Activated CD8-positive, alpha-beta T cell treated with anti-CD3 and anti-CD28 coated beads for 36 hours (primary cell): ENCODE measurements around the gene SMIM27. TPM values are rescaled to one million over a fixed set of nuclear protein-coding genes. Genes with fewer than 3 reads are reported as not detected.
"Not testable (repeated sequence)": the region's sequence is repeated elsewhere in the genome, so short reads cannot be mapped to it uniquely, and the experiment has no call there.

Experiments
- ATAC-seq: fragments of 200-7000 bp; cut with Tn5 transposase; one replicate; pipeline ENCODE4 v1.10.0; 2021; ENCODE audit warnings: mild to moderate bottlenecking, moderate library complexity
- CTCF ChIA-PET: fragments of 350-600 bp; sonication (Branson Sonifier 250); formaldehyde crosslinking; loops from one replicate; lab custom pipeline; 2021; ENCODE audit warnings: antibody characterized with exemption; lab: Charles Lee
- POLR2A ChIA-PET: fragments of 350-600 bp; sonication (Branson Sonifier 250); formaldehyde crosslinking; loops from one replicate; lab custom pipeline; 2021; ENCODE audit warnings: antibody characterized with exemption; lab: Charles Lee
- DNase-seq: peaks from one replicate; pipeline ENCODE4 v3.0.0-alpha.2; 2020
- H3K27ac Mint-ChIP-seq: one replicate; pipeline ENCODE4 v1.8.0; 2021; ENCODE audit warnings: mild to moderate bottlenecking, mixed read lengths
- H3K27me3 Mint-ChIP-seq: one replicate; pipeline ENCODE4 v1.8.0; 2021; ENCODE audit warnings: mixed read lengths
- H3K36me3 Mint-ChIP-seq: one replicate; pipeline ENCODE4 v1.8.0; 2021; ENCODE audit warnings: low read depth, mixed read lengths
- H3K4me1 Mint-ChIP-seq: one replicate; pipeline ENCODE4 v1.8.0; 2021; ENCODE audit warnings: low read depth, mixed read lengths
- H3K4me3 Mint-ChIP-seq: one replicate; pipeline ENCODE4 v1.8.0; 2021; ENCODE audit warnings: mild to moderate bottlenecking, moderate library complexity, mixed read lengths
- H3K9me3 Mint-ChIP-seq: one replicate; pipeline ENCODE4 v1.8.0; 2021; ENCODE audit warnings: mixed read lengths
- intact Hi-C: fragments of 100-400 bp; cut with micrococcal nuclease; formaldehyde crosslinking; loops from one replicate; pipeline ENCODE4 v1.10.0; 2022
- total RNA-seq, 2 experiments: library from RNA; stranded (reverse); gene quantifications; one replicate each; pipeline ENCODE4 v1.2.3, GENCODE V29; 2021
- TF ChIP-seq, protein P1 (sequence below): fragments of 200-600 bp; IDR thresholded peaks from one replicate; pipeline ENCODE4 v1.8.0; 2022; ENCODE audit warnings: antibody characterized with exemption, mild to moderate bottlenecking

SMIM27 gene
- total RNA-seq, 2 experiments from 2014 or later, result 28.0 to 30.9 TPM

GRCh38 chr9:32596096-32596865, 44.2 kb downstream of the SMIM27 start:
- no peak overlapping the region for H3K27ac Mint-ChIP-seq
- ChIA-PET CTCF (no interaction called here), POLR2A (no interaction called here)
- H3K27me3 Mint-ChIP-seq, result peaks cover 6% of the 10 kb centered on the region
- intact Hi-C loops, result no loop called here
- no peak for ATAC-seq
- TF ChIP-seq, protein P1, sequence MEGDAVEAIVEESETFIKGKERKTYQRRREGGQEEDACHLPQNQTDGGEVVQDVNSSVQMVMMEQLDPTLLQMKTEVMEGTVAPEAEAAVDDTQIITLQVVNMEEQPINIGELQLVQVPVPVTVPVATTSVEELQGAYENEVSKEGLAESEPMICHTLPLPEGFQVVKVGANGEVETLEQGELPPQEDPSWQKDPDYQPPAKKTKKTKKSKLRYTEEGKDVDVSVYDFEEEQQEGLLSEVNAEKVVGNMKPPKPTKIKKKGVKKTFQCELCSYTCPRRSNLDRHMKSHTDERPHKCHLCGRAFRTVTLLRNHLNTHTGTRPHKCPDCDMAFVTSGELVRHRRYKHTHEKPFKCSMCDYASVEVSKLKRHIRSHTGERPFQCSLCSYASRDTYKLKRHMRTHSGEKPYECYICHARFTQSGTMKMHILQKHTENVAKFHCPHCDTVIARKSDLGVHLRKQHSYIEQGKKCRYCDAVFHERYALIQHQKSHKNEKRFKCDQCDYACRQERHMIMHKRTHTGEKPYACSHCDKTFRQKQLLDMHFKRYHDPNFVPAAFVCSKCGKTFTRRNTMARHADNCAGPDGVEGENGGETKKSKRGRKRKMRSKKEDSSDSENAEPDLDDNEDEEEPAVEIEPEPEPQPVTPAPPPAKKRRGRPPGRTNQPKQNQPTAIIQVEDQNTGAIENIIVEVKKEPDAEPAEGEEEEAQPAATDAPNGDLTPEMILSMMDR, result no peak
- H3K4me3 Mint-ChIP-seq, result no peak overlapping the region
- no peaks in the 10 kb centered on the region for H3K4me1 Mint-ChIP-seq
- DNase-seq, result no peak
- H3K36me3 Mint-ChIP-seq, result no peaks in the 10 kb centered on the region
- no peaks in the 10 kb centered on the region for H3K9me3 Mint-ChIP-seq

DNA sequence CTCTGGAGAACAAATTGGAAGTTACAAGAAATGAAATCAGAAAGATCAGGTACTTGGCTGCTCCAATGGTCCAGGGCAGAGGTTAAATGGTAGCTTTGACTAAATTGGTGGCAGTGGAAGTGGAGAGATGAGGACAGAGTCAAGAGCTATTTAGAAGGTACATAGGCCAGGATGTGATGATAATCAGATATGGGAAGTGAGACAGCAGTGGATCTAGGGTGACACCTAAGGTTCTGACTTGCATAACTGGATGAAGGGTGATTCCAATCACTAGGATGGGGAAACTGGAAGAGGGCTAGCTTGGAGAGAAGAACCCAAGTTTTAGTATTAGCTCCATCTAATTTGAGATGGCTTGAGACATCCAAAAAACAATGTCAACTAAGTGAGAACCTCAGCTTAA, 44.8 kb downstream of the SMIM27 start:
- Mint-ChIP-seq H3K4me3 (no peak overlapping the region), H3K4me1 (no peaks in the 10 kb centered on the region), H3K27me3 (peaks cover 7% of the 10 kb centered on the region), H3K9me3 (no peaks in the 10 kb centered on the region), H3K27ac (no peak overlapping the region), H3K36me3 (no peaks in the 10 kb centered on the region)
- POLR2A ChIA-PET, result no interaction called here
- CTCF ChIA-PET, result no interaction called here
- TF ChIP-seq, protein P1, result no peak
- ATAC-seq (no peak), DNase-seq (no peak)
- intact Hi-C loops, result no loop called here

- H3K36me3 Mint-ChIP-seq, H3K4me1 Mint-ChIP-seq, H3K27me3 Mint-ChIP-seq, POLR2A ChIA-PET, H3K4me3 Mint-ChIP-seq, H3K27ac Mint-ChIP-seq, DNase-seq, ATAC-seq, H3K9me3 Mint-ChIP-seq, intact Hi-C loops: not testable (repeated sequence)
- CTCF ChIA-PET, result interaction anchor here (1.0 kb wide), 1 partner anchor 19 kb away, joined by 3 read pairs; no protein-coding TSS in a partner anchor
These were observed 46.9 kb downstream of the SMIM27 start for GRCh38 chr9:32599021-32599420.

Other genes with a start within 250 kb of the SMIM27 start
- gene ACO1, start 167.7 kb upstream of the SMIM27 start, total RNA-seq, result 10 to 100 TPM; 15.3 to 15.7 TPM
- 1 to 10 TPM; 5.4 to 5.6 TPM for gene RIGI, start 26.1 kb upstream of the SMIM27 start, total RNA-seq
- gene TOPORS, start 259 bp downstream of the SMIM27 start, total RNA-seq, result 10 to 100 TPM; 13.3 to 14.2 TPM
- gene NDUFB6, start 20.8 kb downstream of the SMIM27 start, total RNA-seq, result 10 to 100 TPM; 61.4 to 63.4 TPM
- gene TAF1L, start 83.3 kb downstream of the SMIM27 start, total RNA-seq, result not detected
- not detected for gene TMEM215, start 231.2 kb downstream of the SMIM27 start, total RNA-seq